Embryonic facial prominence (tissue), 1 donor: ENCODE measurements around the gene CALN1.

Experiments
- DNase-seq: peaks from one replicate; pipeline ENCODE4 v3.0.0-alpha.2; 2016; ENCODE audit errors: extremely low spot score

Gene CALN1

GRCh38 chr7:72325561-72325960 lies 86.6 kb downstream of the CALN1 start:
- no peak for DNase-seq

- DNase-seq, result no peak
These were observed 90.5 kb downstream of the CALN1 start for GRCh38 chr7:72321637-72322036.

- no peak for DNase-seq
These were observed 91.1 kb downstream of the CALN1 start for GRCh38 chr7:72321081-72321480.

DNA sequence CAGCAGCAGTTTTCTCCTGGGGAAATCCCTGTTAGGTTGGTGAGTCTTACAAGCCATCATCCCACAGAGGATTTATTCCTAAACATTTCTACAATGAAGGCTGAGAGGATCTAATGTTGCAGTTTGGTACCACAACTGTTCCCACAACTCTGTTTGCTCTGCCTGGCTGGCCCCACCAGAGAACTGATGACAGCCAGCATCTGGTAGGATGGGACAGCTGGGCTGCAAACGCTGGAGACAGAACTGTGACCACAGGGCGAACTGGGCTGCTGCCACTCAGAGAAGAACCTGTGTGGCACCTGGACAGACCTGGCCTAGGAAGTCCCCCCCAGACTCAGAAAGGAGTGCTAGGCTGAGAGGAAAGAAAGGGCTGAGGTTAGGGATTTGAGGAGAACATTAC lies 94.8 kb downstream of the CALN1 start:
- no peak for DNase-seq

DNA sequence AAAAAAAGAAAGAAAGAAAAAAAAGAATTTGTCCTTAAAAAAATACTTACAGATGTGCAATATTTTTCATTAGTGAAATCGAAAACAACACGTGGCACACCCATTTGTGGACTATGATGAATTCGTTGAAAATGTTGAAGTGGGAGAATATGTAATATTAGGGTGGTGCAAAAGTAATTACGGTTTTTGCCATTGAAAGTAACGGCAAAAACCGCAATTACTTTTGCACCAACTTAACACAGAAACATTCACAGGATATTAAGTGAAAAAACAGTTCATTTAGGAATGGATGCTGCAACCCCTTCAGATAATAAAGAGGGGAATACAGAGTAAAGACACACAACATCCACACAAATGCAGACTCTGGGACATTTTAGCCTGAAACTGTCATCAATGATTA lies 96.0 kb downstream of the CALN1 start:
- DNase-seq, result no peak

DNA sequence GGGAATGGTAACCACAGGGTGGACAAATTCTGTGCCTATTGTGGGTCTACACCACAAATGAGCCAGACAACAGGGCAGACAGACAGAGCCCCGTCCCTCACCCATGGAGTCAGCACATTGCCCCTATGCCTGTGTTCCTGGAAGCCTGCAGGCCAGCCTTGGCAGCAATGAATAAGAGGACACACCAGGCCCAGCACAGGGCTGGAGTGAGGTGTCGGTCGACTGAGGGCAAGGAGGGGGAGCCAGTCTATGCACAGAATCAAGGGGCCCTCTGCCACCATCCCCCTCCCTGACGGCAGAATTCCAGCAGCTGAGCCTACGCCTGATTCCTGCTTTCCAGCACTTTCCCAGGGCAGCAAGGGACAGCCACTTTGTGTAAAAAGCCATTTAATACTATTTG lies 98.2 kb downstream of the CALN1 start:
- no peak for DNase-seq

DNA sequence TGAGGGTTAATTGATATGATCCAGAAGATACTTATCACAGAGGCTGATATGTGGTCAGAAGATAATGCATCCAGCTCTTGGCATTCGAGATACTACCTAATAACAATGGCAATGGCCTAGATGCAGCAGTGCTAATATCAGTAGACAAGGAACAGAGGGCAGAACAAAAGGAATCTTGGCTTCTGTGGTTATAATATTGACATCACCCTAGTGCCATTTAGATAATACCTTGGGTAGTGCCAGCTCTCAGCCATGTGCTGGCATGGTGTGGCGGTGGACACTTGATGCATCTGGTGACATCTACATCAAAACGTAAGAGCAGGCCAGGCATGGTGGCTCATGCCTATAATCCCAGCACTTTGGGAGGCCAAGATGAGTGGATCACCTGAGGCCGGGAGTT lies 101.8 kb downstream of the CALN1 start:
- no peak for DNase-seq

DNA sequence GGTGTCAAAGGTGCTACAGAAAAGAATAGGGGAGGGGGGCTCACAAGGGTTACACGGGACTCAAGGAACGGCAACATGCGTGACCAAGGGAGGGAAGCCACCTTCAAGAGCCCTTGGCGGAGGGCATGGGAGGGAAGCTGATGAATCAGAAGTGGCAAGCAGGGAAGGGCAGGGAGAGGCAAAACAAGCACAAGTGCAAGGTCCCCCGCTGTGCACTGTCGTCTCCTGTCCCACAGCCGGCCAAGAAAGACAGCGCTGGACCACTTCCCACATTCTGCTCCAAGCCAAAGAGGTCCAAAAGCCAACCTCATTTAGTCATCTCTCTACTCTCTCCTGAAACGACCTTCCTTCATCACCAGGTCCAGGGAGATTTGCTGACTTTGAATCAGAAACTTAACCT lies 102.7 kb downstream of the CALN1 start:
- DNase-seq, result no peak

- DNase-seq, result no peak
These were observed 103.2 kb downstream of the CALN1 start for GRCh38 chr7:72308986-72309385.

- no peak for DNase-seq
These were observed 104.6 kb downstream of the CALN1 start for GRCh38 chr7:72307566-72307965.

GRCh38 chr7:72298912-72299311 lies 113.2 kb downstream of the CALN1 start:
- no peak for DNase-seq

- no peak for DNase-seq
These were observed 114.0 kb downstream of the CALN1 start for GRCh38 chr7:72298091-72298490.

- DNase-seq, result no peak
These were observed 114.5 kb downstream of the CALN1 start for GRCh38 chr7:72297636-72298035.

DNA sequence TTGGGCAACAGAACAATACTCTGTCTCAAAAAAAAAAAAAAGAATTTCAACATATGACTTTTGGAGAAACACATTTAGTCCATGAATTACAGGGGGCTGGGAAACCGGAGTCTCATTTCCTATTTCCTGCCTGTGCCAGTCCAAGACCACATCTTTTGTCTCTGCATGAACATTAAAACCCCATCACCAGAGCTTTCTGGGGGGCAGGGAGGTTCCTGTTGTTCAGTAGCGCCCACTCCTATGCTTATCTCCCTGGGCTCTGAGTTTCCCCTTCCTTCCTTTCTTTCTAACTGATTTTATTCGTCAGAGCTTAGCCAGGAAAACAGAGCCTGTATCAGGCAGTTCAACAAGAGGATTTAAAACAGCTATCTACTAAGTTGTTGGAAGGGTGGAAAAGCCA lies 119.3 kb downstream of the CALN1 start:
- DNase-seq, result no peak

DNA sequence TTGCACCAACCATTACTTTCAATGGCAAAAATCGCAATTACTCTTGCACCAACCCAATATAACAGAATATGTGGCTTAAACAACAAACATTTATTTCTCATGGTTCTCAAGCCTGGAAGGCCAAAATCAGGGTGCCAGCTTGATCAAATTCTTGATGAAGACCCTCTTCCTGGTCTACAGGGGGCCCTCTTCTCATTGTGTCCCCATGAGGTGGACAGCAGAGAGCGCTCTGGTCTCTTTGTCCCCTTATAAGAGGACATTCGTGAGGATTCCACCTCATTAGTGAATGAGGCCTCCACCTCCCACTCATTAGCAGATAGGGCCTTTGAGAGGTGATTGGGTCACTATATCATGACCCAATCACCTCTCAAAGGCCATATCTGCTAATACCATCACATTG lies 120.0 kb downstream of the CALN1 start:
- no peak for DNase-seq

- no peak for DNase-seq
These were observed 125.6 kb downstream of the CALN1 start for GRCh38 chr7:72286519-72286918.

GRCh38 chr7:72283309-72283708 lies 128.8 kb downstream of the CALN1 start:
- no peak for DNase-seq

GRCh38 chr7:72281308-72281707 lies 130.8 kb downstream of the CALN1 start:
- DNase-seq, result no peak

DNA sequence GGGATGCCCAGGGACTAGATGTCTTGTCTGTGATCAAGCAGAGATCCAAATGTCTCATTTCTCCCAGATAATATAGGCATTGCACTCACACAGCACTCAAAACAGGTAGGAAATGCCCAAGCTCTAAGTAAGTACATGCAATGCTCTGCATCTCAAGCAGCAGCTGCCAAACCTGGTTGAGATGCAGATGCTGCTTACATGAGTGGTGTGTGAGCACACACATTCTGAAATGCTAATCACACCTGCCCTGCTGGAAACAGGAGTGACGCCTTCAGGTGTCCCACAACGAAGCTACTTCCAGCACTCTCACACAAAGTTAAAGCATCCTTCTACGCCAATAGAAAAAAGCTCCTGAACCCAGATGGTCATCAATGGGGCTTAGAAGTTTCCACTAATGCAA lies 132.9 kb downstream of the CALN1 start:
- no peak for DNase-seq

- no peak for DNase-seq
These were observed 133.6 kb downstream of the CALN1 start for GRCh38 chr7:72278550-72278949.

DNA sequence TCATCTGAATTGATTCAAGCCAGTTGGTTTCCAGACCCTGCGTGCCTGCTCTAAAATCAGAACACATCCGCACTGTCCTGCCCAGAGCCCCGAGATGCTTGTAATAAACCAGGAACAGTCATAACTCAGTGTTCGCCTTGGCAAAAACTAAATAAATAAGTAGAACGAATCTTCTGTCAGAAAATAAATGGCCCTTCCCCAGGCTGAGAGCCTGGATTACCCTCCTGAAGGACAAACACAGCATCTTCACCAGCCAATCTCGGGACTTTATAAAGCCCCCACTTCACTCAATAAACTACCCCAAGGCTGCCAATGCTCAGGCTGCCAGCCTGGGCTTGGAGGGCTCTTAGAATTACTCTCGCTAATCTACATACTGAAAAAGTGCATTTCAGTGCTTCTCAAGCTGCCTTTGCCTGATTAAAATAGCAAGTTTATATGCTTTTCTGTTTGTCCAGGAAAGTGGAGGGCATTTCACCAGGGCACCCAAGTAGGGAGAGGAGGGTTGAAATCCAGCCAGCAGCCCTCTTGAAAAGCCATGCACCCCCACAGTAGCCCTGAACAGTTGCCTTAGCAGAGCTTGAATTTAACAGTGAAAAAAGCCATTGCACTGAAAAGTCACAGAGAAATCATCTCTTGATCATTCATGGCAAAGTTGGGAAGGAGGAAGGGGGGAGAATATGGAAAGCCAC lies 136.6 kb downstream of the CALN1 start:
- DNase-seq, result no peak

GRCh38 chr7:72272479-72272878 lies 139.7 kb downstream of the CALN1 start:
- no peak for DNase-seq

- DNase-seq, result no peak
These were observed 143.3 kb downstream of the CALN1 start for GRCh38 chr7:72268796-72269195.

DNA sequence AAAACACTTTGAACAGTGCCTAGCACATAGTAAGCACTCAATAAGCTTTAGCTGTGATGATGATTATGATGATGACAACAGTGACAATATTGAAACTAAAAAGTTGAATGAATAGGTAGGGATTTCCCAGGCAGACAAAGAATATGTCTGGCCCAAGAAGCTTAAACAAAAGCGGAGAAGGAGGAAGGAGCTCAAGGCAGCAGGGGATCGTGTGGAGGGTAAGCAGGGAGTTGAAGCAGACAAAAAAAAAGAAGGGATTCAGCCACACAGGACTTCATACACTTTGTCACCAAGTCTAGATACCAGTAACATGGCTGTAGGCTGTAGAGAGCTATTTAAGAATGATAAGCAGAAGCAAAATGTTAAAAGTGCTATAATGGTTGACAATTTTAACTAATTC lies 144.0 kb downstream of the CALN1 start:
- DNase-seq, result no peak
